Measurements from ENCODE around the gene POLE. TPM values are rescaled to one million over a fixed set of nuclear protein-coding genes. Genes with fewer than 3 reads are reported as not detected.

Gene POLE
- total RNA-seq, 1 donor from 2014 or later, result 72.5 TPM

DNA sequence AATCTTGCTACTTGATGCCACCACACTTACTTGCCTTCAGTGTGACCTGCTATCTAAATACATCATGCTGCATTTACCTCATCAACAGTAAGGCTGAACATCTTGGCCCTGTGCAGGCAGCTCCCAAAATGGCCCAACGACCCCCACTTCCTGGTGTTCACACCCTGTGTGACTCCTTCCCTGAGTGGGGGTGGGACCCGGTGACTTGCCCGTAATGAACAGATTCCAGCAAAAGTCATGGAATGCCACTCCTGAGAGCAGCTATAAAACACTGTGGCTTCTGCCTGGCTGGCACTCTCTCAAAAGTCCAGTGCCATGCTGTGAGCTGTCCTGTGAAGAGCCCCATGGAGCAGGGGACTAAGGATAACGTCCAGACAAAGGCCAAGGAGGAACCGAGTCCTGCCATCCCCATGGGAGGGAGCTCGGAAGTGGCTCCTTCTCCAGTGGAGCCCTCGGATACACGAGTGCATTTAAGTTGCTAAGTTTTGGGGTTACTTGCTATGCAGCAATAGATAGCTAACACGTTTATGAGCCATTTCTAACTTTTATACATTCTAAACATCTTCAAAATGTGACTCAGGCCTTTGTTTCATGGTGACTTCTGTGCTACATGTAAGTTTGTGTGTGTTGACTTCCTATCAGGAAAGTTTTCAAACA lies 35.6 kb downstream of the POLE start:
- TF ChIP-seq, protein P1, sequence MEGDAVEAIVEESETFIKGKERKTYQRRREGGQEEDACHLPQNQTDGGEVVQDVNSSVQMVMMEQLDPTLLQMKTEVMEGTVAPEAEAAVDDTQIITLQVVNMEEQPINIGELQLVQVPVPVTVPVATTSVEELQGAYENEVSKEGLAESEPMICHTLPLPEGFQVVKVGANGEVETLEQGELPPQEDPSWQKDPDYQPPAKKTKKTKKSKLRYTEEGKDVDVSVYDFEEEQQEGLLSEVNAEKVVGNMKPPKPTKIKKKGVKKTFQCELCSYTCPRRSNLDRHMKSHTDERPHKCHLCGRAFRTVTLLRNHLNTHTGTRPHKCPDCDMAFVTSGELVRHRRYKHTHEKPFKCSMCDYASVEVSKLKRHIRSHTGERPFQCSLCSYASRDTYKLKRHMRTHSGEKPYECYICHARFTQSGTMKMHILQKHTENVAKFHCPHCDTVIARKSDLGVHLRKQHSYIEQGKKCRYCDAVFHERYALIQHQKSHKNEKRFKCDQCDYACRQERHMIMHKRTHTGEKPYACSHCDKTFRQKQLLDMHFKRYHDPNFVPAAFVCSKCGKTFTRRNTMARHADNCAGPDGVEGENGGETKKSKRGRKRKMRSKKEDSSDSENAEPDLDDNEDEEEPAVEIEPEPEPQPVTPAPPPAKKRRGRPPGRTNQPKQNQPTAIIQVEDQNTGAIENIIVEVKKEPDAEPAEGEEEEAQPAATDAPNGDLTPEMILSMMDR (IDR thresholded peaks at IDR 0.05), result no peak
- H3K36me3 Mint-ChIP-seq (ENCODE audit: unreplicated experiment), result peaks cover 38% of the 10 kb centered on the region
- no peak overlapping the region for H3K4me3 Mint-ChIP-seq (ENCODE audit: unreplicated experiment)
- H3K9me3 Mint-ChIP-seq (ENCODE audit: unreplicated experiment), result no peaks in the 10 kb centered on the region
- DNase-seq (ENCODE audit: extremely low spot score, unreplicated experiment), result no peak
- H3K4me1 Mint-ChIP-seq (ENCODE audit: unreplicated experiment), result no peaks in the 10 kb centered on the region
- H3K27me3 Mint-ChIP-seq (ENCODE audit: unreplicated experiment), result no peaks in the 10 kb centered on the region
- H3K27ac Mint-ChIP-seq (ENCODE audit: unreplicated experiment), result no peak overlapping the region

DNA sequence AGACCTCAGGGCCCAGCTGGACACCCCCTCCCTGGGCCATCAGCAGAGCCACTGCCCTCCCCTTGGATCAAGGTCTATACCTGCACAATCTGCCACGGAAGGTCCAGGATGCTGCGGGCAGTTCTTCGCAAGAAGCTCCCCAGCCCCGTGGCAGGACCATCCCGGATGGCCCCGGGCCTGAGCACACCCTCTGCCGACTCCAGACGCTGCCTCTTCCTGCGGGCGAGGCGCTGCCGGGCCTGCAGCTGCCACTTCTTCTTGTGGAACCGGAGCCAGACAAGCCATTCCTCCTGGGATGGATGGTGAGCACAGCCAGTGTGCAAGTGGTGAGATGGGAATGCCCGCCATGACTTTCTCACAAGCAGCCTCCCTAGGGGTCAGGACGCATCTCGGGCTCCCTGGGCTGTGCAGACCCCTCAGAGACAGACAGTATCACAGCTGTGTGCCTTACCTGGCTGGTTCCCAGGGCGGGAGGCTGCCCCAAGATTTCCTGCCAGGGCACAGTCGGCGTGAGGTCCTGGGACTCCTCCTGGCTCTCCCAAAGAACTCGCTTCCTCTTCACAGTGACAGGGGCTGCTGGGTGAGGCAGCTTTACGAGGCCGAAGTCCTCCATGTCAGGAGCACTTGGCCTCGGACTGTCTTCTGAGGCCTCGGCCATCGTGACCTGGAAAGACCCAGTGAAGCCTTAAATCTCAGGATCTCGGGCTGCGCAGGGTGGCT lies 37.8 kb downstream of the POLE start:
- Mint-ChIP-seq H3K36me3 (ENCODE audit: unreplicated experiment) (peaks cover 43% of the 10 kb centered on the region), H3K27me3 (ENCODE audit: unreplicated experiment) (no peaks in the 10 kb centered on the region), H3K4me3 (ENCODE audit: unreplicated experiment) (no peak overlapping the region), H3K9me3 (ENCODE audit: unreplicated experiment) (no peaks in the 10 kb centered on the region), H3K4me1 (ENCODE audit: unreplicated experiment) (no peaks in the 10 kb centered on the region), H3K27ac (ENCODE audit: unreplicated experiment) (no peak overlapping the region)
- DNase-seq (ENCODE audit: extremely low spot score, unreplicated experiment), result no peak
- TF ChIP-seq, protein P1 (IDR thresholded peaks at IDR 0.05), result no peak

DNA sequence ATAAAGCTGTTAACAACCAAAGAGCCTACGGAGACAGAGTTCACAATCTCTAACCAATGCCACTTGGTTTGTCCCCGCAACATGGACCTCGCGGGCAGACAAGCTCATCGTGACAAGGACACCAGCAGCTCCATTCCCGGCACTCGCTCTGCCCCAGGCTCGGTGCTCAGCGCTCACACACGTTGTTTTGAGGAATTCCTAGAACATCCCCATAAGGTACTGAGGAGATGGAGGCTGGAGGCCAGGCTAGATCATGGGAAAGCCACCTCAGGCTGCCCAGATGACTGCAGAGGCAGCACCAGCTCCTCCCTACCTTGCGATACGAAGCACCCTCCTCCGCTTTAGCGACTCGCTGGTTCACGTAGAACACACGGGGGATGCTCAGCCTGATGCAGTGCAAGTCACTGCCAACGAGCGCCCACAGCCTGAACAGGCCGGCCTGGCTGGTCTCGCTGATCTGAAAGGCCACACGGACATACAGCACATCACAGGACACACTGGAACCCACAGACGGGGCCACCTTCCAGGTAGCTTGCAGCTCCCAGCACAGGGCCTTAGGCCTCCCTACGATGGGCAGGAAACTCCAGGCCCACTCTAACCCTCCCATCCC lies 38.4 kb downstream of the POLE start:
- Mint-ChIP-seq H3K27ac (ENCODE audit: unreplicated experiment) (no peak overlapping the region), H3K9me3 (ENCODE audit: unreplicated experiment) (no peaks in the 10 kb centered on the region), H3K36me3 (ENCODE audit: unreplicated experiment) (peaks cover 39% of the 10 kb centered on the region), H3K4me1 (ENCODE audit: unreplicated experiment) (no peaks in the 10 kb centered on the region), H3K4me3 (ENCODE audit: unreplicated experiment) (no peak overlapping the region), H3K27me3 (ENCODE audit: unreplicated experiment) (no peaks in the 10 kb centered on the region)
- no peak for DNase-seq (ENCODE audit: extremely low spot score, unreplicated experiment)
- TF ChIP-seq, protein P1 (IDR thresholded peaks at IDR 0.05), result no peak

DNA sequence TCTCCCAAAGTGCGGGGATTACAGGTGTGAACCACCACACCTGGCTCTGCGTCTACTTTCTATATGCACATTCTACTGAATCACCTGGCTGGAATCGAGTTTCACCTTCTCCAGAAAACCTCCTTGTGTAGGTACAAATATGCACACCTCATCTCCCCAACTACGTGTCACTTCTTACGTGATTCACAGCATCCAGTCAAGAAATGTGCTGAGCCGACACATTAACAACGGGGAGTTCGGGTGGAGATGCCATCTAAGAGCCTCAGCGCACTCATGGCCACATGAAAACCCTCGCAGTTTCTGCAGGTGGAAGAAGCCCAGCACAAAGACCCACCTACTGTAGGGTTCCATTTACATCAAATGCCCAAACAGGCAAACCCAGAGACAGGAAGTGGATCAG lies 39.3 kb downstream of the POLE start:
- no peaks in the 10 kb centered on the region for H3K27me3 Mint-ChIP-seq (ENCODE audit: unreplicated experiment)
- no peaks in the 10 kb centered on the region for H3K9me3 Mint-ChIP-seq (ENCODE audit: unreplicated experiment)

More for the DNA sequence above, 39.3 kb downstream of the POLE start:
- no peak overlapping the region for H3K27ac Mint-ChIP-seq (ENCODE audit: unreplicated experiment)
- no peaks in the 10 kb centered on the region for H3K4me1 Mint-ChIP-seq (ENCODE audit: unreplicated experiment)
- H3K36me3 Mint-ChIP-seq (ENCODE audit: unreplicated experiment), result peaks cover 37% of the 10 kb centered on the region
- TF ChIP-seq, protein P1 (IDR thresholded peaks at IDR 0.05), result no peak
- DNase-seq (ENCODE audit: extremely low spot score, unreplicated experiment), result no peak
- no peak overlapping the region for H3K4me3 Mint-ChIP-seq (ENCODE audit: unreplicated experiment)

All from osteocyte (in vitro differentiated cells).